Activated CD8-positive, alpha-beta memory T cell treated with anti-CD3 and anti-CD28 coated beads for 48 hours (primary cell): ENCODE data around the gene TPST2.
"Not testable (repeated sequence)": the region's sequence is repeated elsewhere in the genome, so short reads cannot be mapped to it uniquely, and the experiment has no call there.

Experiments
- DNase-seq, 3 experiments: peaks; one replicate each; pipeline ENCODE4 v3.0.0-alpha.2; 2020; ENCODE audit warnings: low read depth in 2 of 3, low spot score in 2 of 3

TPST2 gene

DNA sequence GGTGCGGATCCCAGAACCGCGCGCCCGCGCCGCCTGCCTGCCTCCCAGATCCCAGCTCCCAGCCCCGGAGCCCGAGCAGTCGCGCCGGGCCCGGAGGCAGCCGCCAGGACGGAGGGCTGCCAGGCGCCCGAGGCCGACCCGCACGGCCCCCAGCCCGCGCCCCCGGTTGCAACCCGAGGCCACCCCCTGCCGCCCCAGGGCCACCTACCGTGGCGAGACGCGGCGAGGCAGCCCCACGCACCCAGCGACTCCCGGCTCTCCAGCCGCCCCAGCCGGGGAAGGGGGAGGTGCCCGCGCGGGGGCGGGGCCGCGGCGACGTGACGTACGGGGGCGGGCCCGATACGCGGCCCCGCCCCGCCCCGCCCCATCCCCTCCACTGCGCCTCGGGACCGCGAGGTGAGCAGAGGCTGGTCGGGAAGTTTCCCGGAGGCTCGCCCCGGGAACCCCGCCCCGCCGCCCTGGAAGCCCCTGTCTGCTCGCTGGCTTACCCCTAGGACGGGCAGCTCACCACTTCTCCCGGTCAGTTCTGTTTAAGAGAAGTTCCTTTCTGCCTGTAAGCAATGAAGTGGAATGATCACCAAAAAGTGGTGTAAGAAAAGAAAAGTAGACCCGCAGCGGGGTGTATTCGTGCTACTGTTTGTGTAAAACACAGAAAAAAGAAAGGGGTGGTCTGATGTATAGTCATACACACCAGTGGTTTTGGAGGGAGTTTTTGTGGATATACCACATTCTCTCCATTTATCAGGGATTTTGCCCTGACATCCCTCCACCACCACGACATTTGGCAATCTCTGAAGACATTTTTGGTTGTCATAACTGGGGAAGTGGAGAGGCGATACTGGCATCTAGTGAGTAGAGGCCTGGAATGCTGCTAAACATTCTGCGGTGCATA lies at the start of gene TPST2:
Gene TPST2 (minus strand): TSS at position 288 of the 892 bp plus-strand sequence. CDS start 48,502 bp downstream, outside the sequence.
- DNase-seq: peak; percentile 66 to 68 (median 66)

DNA sequence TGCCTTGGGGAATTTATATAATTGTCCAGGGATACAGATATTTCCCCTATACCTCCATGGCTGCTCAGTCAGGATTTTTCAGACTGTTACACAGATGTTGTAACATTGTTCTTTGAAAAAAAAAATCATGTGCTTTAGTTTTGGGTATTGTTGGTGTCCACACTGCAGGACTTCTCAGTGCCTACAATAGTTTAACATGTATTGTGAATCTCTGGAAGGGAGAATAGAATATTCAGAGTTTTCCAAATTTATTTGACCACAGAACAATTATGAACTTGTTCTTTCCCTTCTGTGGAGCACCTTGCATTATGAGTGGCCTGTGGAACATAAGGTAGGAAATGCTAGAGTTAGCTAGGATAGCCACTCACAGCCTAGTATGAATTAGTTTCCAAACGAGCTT lies 46.4 kb upstream of the TPST2 start:
- no peak for DNase-seq

DNA sequence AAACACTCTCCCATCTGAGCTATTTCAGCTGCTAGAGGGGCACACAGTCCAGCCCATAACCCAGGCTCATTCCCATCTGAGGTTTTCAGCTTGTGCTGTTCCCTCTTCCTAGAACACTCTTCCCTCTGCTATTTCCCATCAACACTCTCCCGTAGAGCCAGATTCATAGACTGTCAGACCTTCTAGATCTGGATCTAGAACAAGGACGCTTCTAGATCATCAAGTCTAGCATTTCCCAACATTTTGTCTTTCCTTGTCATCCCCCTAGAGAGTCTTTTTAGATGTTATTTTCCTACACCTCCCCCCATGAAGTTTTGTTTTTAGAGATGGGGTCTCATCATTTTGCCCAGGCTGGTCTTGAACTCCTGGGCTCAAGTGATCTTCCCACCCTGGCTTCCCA lies 45.2 kb upstream of the TPST2 start:
- no peak for DNase-seq

DNA sequence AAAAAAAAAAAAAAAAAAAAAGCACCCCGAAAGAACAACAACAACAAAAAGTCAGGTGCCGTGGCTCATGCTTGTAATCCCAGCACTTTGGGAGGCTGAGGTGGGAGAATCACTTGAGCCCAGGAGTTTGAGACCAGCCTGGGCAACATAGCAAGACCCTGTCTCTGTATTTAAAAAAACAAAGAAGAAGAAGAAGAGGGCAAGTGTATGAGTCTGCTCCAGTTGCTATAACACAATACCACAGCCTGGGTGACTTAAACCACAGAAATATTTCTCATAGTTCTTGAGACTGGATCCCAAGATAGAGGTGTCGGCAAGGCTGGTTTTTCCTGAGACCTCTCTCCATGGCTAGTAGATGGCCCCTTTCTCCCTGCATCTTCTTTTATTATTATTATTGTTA lies 44.3 kb upstream of the TPST2 start:
- no peak for DNase-seq

DNA sequence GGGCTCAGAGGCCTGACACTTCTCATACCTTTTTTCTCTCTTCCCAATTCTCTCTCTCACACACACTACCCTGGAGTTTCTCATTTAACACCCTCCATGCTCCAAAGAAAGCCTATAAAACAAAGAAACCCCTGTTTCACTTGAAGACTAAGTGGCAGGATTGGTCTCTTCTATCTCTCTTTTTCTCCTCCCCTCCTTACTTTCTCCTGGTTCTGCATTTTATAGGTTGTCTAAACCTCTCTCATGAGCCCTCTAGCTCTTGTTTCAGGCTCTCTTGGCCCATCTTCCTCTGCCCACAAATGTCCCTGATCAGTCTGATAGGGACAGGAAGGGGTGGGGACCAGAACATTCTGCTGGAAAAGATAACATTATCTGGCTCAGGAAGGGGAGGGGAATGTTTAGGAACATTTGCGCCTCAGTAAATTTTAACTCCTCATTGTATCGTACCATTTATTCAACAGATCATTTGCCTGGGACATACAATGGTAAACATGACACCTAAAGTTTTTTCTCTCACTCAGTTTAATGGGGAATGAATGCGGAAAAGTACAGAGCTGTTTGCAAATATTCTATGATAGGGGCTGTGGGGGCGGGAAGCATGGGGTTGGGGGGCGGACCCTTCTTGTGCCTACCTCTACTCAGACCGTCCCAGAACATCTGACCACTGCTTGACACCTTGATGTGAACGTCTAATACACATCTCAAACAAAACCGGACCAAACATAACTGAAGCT lies 42.7 kb upstream of the TPST2 start:
- DNase-seq: no peak

DNA sequence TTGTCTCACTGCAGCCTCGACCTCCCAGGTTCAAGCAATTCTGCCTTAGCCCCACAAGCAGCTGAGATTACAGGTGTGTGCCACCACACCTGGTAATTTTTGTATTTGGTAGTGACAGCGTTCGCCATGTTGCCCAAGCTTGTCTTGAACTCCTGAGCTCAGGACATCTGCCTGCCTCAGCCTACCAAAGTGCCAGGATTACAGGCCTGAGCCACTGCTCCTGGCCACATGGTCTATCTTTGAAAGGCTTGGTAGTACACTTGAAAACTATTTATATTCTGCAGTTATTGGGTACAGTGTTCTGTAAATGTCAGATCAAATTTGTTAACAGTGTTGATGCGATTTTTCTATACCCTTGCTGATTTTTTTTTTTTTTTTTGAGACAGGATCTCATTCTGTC lies 41.4 kb upstream of the TPST2 start:
- DNase-seq: no peak

DNA sequence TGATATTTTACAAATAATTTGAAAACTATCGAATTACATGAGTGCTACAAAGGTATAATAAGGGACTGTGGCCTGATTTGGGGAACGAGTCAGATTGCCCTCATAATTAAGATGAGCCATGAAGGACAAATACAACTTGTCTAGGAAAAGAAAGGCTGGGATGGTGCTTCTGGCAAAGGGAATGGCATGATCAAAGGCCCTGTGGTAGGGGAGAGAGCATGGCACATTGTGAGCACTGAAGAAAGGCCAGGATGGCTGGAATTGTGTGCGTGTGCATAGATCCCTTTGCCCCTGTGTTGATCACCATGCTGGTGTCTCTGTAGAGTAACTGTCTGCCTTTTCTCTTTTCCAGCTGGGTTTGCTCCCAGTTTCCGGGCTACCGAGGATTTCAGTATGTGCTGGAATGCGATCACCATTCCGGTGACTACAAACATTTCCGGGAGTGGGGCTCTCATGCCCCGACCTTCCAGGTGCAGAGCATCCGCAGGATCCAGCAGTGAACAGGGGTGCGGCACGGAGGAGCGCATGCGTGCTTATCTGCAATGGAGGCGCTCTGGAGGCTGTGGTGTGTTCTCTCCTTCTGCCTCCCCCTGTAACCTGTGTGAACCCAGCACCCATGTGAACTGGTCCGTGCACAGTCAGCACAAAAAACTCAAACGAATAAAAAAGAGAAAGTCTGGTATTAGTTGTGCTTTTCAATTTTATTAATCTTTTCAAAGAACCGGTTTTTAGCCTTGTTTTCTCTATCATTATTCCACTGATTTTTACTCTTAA lies 40.2 kb upstream of the TPST2 start:
- no peak for DNase-seq

DNA sequence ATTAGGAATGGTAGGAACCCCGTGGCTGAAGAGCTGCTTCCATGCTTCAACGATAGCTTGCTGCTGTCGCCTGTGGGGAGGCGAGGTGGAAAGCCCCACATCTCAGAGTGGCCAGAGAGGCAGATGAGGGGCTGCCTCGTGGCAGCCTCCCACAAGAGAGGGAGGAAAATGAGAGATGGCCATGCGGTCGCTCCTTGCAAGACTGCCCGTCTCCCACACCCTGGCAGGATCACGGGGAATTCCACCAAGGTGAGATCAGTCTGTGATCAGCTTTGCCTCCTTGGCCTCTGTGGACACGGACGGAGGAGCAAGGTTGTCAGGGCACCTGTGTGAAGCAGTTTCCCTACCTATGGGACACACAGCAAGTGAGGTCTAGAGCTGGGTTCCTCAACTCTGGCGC lies 34.9 kb upstream of the TPST2 start:
- no peak for DNase-seq

DNA sequence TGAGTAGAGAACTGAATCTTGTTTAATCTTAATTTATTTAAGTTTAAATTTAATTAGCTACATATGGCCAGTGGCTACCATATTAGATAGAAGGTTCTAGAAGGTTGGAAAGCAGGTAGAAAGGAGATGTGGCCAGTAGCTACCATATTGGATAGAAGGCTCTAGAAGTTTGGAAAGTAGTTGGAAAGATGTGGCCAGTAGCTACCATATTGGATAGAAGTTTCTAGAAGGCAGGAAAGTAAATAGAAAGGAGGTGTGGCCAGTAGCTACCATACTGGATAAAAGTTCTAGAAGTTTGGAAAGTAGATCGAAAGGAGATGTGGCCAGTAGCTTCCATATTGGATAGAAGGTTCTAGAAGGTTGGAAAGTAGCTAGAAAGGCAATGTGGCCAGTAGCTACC lies 34.1 kb upstream of the TPST2 start:
- DNase-seq: no peak

DNA sequence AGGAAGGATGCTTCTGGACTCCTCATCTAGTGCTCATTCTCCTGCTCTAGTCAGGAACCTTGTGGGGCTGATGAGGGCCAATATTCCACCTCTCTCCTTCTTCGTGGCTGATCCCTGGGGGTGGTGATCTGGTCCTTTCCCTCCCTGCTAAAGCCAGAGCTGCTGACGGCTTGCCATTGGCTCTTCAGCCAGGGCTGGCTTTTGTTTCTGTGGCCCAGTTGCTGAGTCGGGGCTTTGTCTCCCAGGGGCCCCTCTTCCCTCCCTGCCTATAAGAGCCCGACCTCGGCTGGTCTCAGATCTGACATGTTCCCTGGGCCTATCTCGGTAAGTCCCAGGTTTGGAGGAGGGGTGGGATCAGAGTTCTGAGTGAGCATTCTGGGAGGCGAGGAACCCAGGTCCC lies 31.7 kb upstream of the TPST2 start, which contains the start of gene CRYBA4:
Gene CRYBA4 (plus strand): TSS at position 301 of the 400 bp plus-strand sequence. CDS start 634 bp downstream, outside the sequence.
- DNase-seq: no peak

DNA sequence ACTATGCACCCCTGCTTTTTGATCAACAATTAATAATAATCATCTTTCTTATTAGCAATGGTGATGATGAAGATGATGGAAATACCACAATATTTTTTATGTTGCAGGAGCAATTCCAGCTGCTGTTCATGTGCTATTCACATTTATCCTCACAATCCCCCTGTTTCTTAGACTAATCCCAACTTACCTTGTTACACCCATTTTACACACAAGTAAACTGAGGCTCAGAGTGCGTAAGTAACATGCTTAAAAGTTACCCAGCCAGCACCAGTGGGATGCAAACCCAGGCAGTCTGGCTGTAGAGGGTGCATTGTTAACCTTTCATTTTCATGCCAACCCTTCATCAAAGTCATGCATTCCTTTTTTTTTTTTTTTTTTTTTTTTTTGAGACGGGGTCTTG lies 30.3 kb upstream of the TPST2 start:
- DNase-seq: no peak

DNA sequence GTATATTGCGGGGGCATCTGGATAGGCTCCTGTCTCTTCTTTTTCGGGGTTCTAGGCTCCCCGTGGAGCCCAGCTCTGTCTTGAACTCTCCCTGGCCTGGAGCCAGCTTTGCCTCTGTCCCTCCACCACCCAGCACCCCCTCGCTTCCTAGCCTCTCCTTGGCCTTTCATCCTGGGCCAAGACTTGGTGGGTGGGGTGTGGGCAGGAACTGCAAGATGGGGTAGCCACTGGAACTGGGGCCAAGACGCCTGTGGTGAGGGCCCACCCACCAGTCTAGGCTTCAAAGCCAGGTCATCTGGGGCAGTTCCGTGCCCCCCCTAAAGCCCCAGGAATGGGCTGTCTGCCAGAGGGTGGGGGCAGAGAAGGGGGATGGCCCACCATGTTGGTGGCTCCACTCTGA lies 29.6 kb upstream of the TPST2 start:
- no peak for DNase-seq

DNA sequence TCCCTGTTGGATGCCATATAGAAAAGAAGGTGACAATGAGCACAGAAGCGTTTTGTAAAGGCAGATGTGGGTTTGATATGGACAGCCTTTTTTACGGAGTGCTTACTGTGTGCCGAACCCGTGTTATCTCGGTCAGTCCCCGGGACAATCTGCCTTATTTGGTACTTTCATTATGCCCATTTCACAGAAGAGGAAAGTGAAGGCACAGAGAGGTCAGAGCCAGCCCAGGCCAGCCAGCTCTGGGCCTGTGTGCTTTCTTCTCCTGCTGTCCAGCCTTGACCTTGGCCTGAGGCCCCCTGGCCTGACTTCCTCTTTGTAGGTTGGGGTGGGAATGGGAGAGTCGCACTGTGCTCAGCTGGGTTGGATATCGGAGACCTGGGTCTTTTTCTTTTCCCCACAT lies 28.5 kb upstream of the TPST2 start:
- DNase-seq: no peak

DNA sequence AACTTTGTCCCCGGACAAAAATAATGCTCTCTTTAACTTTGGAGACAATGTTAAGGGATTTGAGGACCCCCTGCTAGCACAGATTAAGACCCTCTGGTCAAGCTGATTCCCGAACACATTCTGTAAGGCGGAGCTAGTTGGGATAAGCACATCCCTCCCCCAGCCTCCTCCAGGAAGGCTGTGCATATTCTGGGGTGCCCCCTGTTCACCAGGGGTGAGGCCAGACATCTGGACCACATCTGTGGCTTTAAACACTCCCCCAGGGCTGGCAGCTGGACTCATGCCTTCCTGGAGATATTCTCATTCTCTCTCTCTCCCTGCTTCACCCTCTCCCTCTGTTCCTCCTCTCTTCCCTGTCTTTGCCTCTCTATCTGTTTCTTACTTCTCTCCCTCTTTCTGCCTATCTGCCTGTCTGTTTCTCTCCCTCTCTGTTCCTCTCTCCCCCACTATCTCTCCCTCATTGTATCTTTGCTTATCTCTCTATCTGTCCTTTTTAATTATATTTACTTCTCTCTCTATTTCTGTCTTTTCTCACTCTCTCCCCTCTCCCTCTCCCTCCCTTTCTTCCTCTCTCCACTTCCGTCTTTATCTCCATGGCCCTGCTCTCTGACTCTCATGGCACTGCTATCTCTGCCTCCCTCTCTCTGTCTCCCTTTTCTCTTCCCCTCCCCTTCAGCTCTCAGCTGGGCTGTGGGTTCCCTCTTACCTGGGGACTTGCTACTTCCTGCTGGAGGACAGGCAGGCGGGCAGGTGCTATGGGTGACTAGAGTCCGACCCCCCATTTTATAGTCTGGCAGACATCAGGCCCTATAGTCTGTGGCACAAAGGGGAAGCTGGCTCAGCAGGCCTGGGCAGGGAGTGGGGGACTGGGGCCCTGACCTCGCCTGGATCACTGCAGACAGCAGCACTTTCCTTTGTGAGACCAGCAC lies 27.6 kb upstream of the TPST2 start, which contains the start of gene CRYBB1:
Gene CRYBB1 (minus strand): TSS at position 757 of the 929 bp plus-strand sequence. CDS start 1,708 bp downstream, outside the sequence.
- DNase-seq: no peak

DNA sequence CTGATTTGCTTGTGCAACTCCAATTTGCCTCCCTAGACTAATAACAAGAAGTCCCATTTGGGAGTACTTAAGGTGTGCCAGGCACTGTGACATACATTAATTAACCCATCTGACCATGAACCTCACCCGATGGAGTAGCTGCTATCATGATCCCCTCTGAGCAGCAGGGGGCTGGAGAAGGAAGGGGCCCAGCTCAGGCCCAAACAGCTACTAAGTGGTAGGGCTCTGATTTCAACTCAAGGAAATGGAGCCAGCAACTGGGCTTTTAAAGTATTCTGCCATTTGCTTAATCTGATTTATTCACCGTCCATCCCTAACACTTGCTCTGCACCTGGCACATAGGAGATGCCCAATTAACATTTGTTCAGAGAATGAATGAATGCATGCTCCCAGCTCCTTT lies 26.7 kb upstream of the TPST2 start:
- DNase-seq: no peak

DNA sequence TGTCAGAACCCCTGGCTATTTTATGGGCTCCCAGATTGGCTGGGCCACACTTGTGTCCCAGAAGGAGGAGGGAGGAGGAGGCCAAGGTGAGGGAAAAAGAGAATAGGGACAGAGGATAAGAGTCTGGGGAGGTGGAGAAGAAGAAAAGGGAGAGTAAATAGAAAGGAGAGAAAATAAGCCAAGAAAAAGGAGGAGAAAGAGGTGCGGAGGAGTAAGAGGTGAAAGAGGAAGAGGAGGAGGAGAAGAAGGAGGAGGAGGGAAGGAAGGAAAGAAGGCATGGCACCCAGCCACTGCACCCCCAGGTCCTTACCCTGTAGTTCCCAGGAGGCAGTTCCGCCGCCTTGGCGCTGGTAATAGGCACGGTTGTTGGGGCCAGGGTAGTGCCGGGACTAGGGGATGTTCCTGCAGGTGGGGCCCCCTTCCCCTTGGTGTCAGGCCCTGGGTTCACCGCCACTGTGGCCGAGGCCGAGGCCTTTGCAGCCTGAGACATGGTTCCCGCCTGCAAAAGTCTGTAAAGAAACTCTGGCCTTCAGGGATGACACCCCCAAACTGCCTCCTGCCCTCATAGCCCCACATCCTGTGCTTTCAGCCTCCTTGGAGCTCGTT lies 26.0 kb upstream of the TPST2 start:
- no peak for DNase-seq

DNA sequence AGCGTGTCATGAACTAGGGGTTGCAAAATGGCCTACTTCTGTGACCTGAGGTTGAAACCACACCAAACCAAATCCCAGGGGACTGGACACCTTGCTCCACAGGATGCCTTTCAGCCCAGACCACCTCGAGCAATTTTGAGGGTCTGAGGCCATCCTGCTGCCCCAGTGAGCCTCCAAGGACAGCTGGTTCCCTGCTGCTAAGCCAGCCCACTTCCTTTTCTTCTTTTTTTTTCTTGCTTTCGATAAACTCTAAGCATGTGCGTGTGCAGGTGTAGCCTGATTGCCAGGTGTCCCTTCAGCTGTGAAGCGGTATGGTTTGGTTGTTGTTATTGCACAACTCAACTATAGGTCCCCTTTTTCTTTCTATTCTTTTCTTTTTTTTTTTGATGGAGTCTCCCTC lies 25.2 kb upstream of the TPST2 start:
- no peak for DNase-seq

DNA sequence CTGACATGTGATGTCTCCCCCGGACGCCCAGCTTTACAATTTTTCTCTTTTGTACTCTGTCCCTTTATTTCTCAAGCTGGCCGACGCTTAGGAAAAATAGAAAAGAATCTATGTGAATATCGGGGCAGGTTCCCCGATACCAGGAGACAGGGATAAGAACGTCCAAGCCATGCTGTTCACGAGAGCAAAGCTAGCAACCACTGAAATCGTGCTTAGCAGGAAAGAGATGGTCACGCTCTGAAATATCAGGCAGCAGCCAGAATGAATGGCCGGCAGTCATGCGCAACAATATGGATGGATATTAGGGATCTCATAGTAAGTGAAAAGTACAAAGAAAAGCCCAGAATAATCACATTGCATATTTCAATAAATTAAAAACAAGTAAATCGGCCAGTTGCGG lies 24.4 kb upstream of the TPST2 start:
- DNase-seq: no peak

DNA sequence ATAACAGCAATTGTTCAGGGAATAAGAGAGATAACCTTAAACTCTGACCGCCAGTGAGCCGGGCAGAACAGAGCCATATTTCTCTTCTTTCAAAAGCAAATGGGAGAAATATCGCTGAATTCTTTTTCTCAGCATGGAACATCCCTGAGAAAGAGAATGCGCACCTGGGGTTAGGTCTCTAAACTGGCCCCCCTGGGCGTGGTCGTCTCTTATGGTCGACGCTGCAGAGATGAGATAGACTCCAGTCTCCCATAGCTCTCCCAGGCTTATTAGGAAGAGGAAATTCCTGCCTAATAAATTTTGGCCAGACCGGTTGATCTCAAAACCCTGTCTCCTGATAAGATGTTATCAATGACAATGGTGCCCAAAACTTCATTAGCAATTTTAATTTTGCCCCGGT lies 23.8 kb upstream of the TPST2 start:
- not testable (repeated sequence) for DNase-seq

DNA sequence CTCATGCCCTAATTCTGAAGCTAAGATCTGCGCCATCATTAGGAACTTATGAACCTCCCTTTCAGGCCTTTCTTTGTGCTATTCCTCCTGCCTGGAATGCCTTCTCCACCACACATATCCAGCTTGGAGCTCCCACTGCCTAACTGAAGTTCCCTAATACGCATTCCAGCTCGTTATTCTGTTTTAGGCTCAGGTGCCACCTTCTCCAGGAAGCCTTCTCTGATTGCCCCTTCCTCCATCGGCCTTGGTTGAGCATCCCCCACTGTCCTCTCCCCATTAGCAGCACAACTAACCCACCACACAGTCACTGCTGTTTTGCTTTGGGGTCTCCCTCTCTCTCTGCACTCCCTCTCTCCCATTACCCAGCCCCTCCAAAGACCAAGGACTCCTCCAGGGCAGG lies 22.7 kb upstream of the TPST2 start:
- DNase-seq: no peak
